ENCODE data around the gene DEF6. TPM values are rescaled to one million over a fixed set of nuclear protein-coding genes. Genes with fewer than 3 reads are reported as not detected.

DEF6 gene
- total RNA-seq, 1 experiment from 2014 or later, result 5.7 TPM

- Mint-ChIP-seq H3K4me1 (ENCODE audit: low read depth, unreplicated experiment) (peaks cover 15% of the 10 kb centered on the region), H3K9me3 (ENCODE audit: unreplicated experiment) (no peaks in the 10 kb centered on the region), H3K36me3 (ENCODE audit: insufficient read depth, unreplicated experiment) (peaks cover 6% of the 10 kb centered on the region), H3K27ac (ENCODE audit: unreplicated experiment) (peak overlapping the region; percentile 92), H3K4me3 (ENCODE audit: unreplicated experiment) (peak overlapping the region; percentile 98), H3K27me3 (ENCODE audit: insufficient read depth, unreplicated experiment) (no peaks in the 10 kb centered on the region)
- POLR2A ChIA-PET, result interaction anchor here (1.0 to 1.6 kb wide), 4 partner anchors 9 to 178 kb away, joined by 3 to 8 read pairs (median 4); partner anchors contain the start of genes FANCE, TEAD3 and ZNF76
- Histone ChIP-seq H3K9me3 (no peaks in the 10 kb centered on the region), H3K4me3 (ENCODE audit: low read depth, low read length) (peak overlapping the region; percentile 59), H3K36me3 (ENCODE audit: control insufficient read depth, insufficient read depth, low read length) (no peaks in the 10 kb centered on the region), H3K27me3 (replicated peaks; ENCODE audit: control insufficient read depth, insufficient read depth, low read length) (no peaks in the 10 kb centered on the region), H3K4me1 (peaks cover 14% of the 10 kb centered on the region)
- peak in 1 of 2 experiments; percentile 3 for TF ChIP-seq CTCF (IDR thresholded peaks at IDR 0.05; ENCODE audit: insufficient read depth in 1 of 2, low read depth in 1 of 2, low read length in 1 of 2, severe bottlenecking in 1 of 2, unreplicated experiment in 1 of 2)
- peak; percentile 90 to 98 for DNase-seq
- intact Hi-C loops (cut with micrococcal nuclease; ENCODE audit: unreplicated experiment), result loop anchor here (1.0 kb wide), 3 partner anchors 9 to 42 kb away; partner anchors contain the start of gene DEF6
- CTCF ChIA-PET, result interaction anchor here (0.6 to 2.0 kb wide), 8 partner anchors 9 to 1252 kb away, joined by 3 to 19 read pairs (median 8); partner anchors contain the start of genes FANCE and PPARD
- TSS peak; percentile 63 for BruUV-seq (replicated peaks)
Observed at GRCh38 chr6:35318196-35319171, 20.9 kb downstream of the DEF6 start.

GRCh38 chr6:35319346-35320030 lies 21.9 kb downstream of the DEF6 start:
- Histone ChIP-seq H3K4me3 (ENCODE audit: low read depth, low read length) (no peak overlapping the region), H3K27me3 (replicated peaks; ENCODE audit: control insufficient read depth, insufficient read depth, low read length) (no peaks in the 10 kb centered on the region), H3K4me1 (peaks cover 14% of the 10 kb centered on the region), H3K9me3 (no peaks in the 10 kb centered on the region), H3K36me3 (ENCODE audit: control insufficient read depth, insufficient read depth, low read length) (no peaks in the 10 kb centered on the region)
- ChIA-PET CTCF (interaction anchor here (0.7 to 2.0 kb wide), 3 partner anchors 23 to 130 kb away, joined by 4 to 19 read pairs (median 5); partner anchors contain the start of gene PPARD), POLR2A (interaction anchor here (1.6 kb wide), 1 partner anchor 60 kb away, joined by 8 read pairs; the partner anchor contains the start of gene ZNF76)
- no peaks in the 10 kb centered on the region for H3K27me3 Mint-ChIP-seq (ENCODE audit: insufficient read depth, unreplicated experiment)
- H3K4me1 Mint-ChIP-seq (ENCODE audit: low read depth, unreplicated experiment), result peaks cover 15% of the 10 kb centered on the region
- DNase-seq, result no peak
- intact Hi-C loops (cut with micrococcal nuclease; ENCODE audit: unreplicated experiment), result no loop called here
- H3K27ac Mint-ChIP-seq (ENCODE audit: unreplicated experiment), result no peak overlapping the region
- H3K36me3 Mint-ChIP-seq (ENCODE audit: insufficient read depth, unreplicated experiment), result peaks cover 6% of the 10 kb centered on the region
- TF ChIP-seq CTCF (IDR thresholded peaks at IDR 0.05; ENCODE audit: insufficient read depth in 1 of 2, low read depth in 1 of 2, low read length in 1 of 2, severe bottlenecking in 1 of 2, unreplicated experiment in 1 of 2), result no peak
- BruUV-seq (replicated peaks), result no TSS peak
- no peaks in the 10 kb centered on the region for H3K9me3 Mint-ChIP-seq (ENCODE audit: unreplicated experiment)
- peak overlapping the region; percentile 58 for H3K4me3 Mint-ChIP-seq (ENCODE audit: unreplicated experiment)

- no TSS peak for BruUV-seq (replicated peaks)
- intact Hi-C loops (cut with micrococcal nuclease; ENCODE audit: unreplicated experiment), result no loop called here
- DNase-seq, result no peak
- TF ChIP-seq CTCF (IDR thresholded peaks at IDR 0.05; ENCODE audit: insufficient read depth in 1 of 2, low read depth in 1 of 2, low read length in 1 of 2, severe bottlenecking in 1 of 2, unreplicated experiment in 1 of 2), result no peak
- Histone ChIP-seq H3K27me3 (replicated peaks; ENCODE audit: control insufficient read depth, insufficient read depth, low read length) (no peaks in the 10 kb centered on the region), H3K9me3 (no peaks in the 10 kb centered on the region), H3K4me3 (ENCODE audit: low read depth, low read length) (no peak overlapping the region), H3K36me3 (ENCODE audit: control insufficient read depth, insufficient read depth, low read length) (no peaks in the 10 kb centered on the region), H3K4me1 (peaks cover 14% of the 10 kb centered on the region)
- Mint-ChIP-seq H3K9me3 (ENCODE audit: unreplicated experiment) (no peaks in the 10 kb centered on the region), H3K4me1 (ENCODE audit: low read depth, unreplicated experiment) (peaks cover 15% of the 10 kb centered on the region), H3K27me3 (ENCODE audit: insufficient read depth, unreplicated experiment) (no peaks in the 10 kb centered on the region), H3K27ac (ENCODE audit: unreplicated experiment) (no peak overlapping the region), H3K36me3 (ENCODE audit: insufficient read depth, unreplicated experiment) (peaks cover 6% of the 10 kb centered on the region), H3K4me3 (ENCODE audit: unreplicated experiment) (peak overlapping the region; percentile 58)
- POLR2A ChIA-PET, result no interaction called here
- CTCF ChIA-PET, result interaction anchor here (0.7 to 1.0 kb wide), 2 partner anchors 115 to 130 kb away, joined by 4 to 5 read pairs; no protein-coding TSS in a partner anchor
Observed at GRCh38 chr6:35320031-35320410, 22.4 kb downstream of the DEF6 start.
